ENCODE results near the gene TMC4.
"Not testable (repeated sequence)": the region's sequence is repeated elsewhere in the genome, so short reads cannot be mapped to it uniquely, and the experiment has no call there.

The TMC4 gene, protein sequence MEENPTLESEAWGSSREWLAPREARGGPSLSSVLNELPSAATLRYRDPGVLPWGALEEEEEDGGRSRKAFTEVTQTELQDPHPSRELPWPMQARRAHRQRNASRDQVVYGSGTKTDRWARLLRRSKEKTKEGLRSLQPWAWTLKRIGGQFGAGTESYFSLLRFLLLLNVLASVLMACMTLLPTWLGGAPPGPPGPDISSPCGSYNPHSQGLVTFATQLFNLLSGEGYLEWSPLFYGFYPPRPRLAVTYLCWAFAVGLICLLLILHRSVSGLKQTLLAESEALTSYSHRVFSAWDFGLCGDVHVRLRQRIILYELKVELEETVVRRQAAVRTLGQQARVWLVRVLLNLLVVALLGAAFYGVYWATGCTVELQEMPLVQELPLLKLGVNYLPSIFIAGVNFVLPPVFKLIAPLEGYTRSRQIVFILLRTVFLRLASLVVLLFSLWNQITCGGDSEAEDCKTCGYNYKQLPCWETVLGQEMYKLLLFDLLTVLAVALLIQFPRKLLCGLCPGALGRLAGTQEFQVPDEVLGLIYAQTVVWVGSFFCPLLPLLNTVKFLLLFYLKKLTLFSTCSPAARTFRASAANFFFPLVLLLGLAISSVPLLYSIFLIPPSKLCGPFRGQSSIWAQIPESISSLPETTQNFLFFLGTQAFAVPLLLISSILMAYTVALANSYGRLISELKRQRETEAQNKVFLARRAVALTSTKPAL

DNA sequence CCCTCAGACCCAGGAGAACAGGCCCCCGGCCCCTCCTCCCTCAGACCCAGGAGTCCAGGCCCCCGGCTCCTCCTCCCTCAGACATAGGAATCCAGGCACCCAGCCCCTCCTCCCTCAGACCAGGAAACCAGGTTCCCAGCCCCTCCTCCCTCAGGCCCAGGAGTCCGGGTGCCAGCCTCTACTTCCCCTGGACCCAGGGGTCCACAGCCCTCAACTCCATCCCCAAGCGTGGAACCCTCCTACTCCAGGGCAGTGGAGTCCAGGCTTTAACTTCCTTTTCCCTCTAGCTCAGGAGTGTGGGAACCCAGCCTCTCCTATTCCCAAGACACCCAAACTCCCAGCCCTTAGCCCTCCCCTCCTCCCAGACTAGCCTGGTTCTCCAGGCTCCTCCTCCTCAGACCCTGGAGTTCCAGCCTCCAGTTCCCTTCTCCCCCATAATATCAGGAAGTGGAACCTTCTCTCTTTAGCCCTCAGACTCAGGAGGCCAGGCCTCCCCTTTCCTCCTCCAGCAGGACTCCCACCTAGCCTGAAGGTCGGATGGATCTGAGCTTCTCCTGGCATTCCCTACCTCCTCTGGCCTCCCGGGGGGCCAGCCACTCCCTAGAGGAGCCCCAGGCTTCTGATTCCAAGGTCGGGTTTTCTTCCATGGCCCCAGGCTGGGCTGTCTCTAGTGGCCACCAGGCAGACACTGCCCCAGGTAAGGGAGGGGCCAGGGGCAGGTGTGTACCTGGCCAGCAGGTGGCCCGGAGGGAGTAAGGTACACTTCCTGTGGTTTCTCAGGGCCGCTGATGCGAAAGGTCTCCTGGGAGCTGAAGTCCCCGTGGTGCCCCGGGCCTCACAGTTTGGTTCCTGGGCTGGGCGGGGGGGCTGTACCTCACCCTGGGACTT lies at the start of gene TMC4:
Gene TMC4 (minus strand): TSS at position 690 of the 888 bp plus-strand sequence. CDS start 43 bp downstream, at position 647.
- no peak for DNase-seq (ENCODE audit: low read depth in 2 of 2)

DNA sequence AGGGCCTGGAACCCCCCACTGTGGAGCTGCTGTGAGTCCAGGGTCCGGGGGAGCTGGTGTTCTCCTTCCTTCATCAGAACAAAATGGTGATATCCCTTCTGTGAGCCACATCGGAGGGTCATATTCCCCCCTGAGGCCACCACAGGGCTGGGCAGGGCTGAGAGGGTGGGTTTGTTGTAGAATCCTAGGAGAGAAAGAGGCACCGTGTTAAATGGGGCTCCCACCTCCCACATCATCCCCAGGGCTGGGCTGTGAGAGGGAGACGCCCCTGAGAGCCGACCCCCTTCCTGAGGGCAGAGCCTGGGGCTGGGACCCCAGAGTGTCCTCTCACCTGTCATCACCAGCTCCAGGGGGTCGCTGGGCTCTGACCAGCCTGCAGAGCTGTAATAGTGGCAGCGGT lies 49.0 kb upstream of the TMC4 start:
- DNase-seq (ENCODE audit: low read depth in 2 of 2): not testable (repeated sequence)

DNA sequence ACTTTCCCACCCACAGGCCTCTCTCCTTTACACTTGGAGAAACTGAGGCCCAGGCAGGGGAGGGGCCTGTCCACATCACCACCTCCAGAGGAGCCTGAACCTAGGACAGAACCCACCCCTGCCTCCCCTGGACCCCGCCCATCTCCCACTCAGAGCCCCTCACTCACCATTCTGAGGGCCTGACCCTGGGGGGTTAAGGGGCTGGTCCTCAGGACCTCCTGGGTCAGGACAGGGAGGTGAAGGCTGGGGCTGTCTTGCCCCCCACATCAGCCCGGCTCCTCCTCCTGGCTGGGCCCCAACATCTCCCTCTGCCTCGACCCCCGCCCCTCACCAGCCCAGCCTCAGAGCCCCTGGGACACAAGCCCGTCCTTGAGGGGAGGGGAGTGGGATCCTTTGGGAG lies 46.7 kb upstream of the TMC4 start:
- DNase-seq (ENCODE audit: low read depth in 2 of 2): not testable (repeated sequence)

DNA sequence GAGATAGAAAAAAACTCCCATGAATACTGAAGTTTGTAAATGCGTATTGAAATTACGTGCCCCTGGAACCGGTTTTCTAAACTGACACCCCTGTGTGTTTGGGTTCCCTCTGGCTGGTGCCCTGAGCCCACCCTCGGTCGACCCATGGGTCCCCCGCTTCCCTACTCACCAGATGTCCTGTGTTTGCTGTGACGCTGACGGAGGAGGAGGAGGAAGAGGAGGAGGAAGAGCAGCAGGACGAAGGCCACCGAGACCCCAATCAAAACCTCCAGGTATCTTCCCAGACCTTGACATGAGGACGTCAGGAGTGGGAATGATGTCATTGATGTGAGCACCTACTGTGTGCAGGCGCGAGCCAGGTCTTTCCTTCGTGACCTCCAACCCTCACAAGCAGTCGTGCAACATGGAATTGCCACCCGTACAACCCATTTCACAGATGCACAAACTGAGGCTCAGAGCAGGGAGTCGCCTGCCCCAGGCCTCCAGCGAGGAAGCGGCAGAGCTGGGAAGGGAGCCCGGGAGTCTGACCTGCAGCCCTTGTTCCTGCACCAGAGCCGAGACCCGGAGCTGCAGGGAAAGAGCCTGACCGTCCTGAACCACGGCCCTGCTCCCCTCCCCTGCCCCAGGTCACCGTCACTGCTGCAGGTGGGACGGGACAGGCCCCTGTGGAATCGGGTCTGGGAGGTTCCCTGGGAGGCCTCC lies 46.2 kb upstream of the TMC4 start:
- no peak for DNase-seq (ENCODE audit: low read depth in 2 of 2)

DNA sequence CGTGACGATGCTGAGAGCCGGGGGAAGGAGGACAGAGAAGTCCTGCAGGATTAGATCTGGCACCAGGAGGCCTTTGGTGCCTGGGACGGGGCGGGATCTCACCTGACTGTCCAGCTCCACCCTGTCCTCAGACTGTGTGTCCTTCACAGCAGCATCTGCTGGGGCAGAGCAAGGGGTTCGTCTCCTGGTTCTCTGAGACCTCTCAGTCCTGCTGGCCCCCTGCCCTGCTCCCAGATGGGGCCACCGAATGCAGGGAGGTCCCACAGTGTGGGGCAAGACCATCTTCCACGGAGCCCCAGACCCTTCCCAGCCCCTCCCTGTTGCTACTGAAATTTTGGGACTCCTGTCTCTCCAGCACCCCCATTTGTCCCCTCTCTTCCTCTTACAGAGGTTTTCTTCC lies 45.3 kb upstream of the TMC4 start:
- DNase-seq (ENCODE audit: low read depth in 2 of 2): no peak

DNA sequence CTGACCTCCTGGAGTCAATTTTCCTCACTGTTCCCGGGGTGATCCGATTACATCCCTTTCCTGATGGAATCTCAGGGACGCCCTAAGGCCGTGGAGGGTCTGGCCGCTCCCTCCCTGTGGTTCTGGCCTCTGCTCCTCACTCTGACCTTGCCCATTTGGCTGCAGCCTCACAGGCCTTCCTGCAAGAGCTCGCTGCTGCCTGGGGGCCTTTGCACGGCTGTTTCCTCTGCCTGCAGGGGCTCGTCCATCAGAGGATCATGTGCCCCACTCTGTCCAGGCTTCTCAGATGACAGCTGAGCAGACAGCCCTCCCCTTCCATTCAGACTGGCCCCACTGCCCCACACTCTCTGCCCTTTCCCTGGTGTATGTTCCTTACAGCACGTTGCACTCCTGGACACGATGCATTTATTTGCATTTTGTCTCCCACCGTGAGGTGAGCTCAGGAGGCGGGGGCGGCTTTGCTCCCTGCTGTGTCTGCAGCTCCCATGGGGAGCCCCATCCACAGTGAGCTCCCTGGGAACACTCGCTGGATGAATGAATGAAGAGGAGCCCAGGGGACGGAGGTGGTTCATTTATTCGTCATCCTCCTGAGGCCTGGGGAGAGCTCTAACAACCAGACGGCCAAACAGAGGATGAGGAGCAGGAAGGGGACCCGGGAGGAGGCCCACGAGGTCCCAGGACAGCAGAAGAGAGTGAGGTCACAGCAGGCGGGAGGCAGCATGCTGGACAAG lies 44.7 kb upstream of the TMC4 start:
- not testable (repeated sequence) for DNase-seq (ENCODE audit: low read depth in 2 of 2)

DNA sequence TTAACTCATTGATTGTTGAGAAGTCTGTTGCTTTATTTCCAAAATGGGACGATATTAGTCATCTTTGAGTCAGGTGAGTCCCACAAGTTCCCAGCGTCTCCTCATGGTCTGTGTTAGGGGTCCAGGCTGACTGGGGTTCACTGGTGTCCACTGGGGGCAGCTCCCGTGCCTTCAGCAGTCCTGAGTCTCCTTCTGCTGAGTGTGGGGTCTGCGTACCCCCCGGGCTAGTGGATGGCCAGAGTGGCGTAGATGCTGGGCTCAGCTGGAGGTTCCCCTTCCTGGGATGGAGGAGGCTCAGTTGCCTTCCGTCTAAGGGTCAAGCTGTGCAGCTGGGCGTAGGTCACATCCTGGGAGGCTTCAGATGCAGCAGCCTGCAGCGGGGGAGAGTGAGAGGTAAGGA lies 43.9 kb upstream of the TMC4 start:
- no peak for DNase-seq (ENCODE audit: low read depth in 2 of 2)

DNA sequence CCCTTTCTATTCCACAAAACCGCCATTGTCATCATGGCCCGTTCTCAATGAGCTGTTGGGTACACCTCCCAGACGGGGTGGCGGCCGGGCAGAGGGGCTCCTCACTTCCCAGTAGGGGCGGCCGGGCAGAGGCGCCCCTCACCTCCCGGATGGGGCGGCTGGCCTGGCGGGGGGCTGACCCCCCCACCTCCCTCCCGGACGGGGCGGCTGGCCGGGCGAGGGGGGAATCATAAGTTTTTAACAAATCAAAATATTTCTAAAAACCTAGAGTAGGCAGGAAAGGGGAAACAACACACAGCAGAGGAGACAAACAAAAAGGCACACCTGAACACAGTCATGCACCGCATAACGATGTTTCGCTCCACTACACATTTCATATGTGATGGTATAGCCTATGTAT lies 41.8 kb upstream of the TMC4 start:
- not testable (repeated sequence) for DNase-seq (ENCODE audit: low read depth in 2 of 2)

DNA sequence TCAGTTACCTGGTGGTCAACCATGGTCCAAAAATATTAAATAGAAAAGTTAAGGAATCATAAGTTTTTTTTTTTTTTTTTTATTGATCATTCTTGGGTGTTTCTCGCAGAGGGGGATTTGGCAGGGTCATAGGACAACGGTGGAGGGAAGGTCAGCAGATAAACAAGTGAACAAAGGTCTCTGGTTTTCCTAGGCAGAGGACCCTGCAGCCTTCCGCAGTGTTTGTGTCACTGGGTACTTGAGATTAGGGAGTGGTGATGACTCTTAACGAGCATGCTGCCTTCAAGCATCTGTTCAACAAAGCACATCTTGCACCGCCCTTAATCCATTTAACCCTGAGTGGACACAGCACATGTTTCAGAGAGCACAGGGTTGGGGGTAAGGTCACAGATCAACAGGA lies 41.3 kb upstream of the TMC4 start:
- not testable (repeated sequence) for DNase-seq (ENCODE audit: low read depth in 2 of 2)

DNA sequence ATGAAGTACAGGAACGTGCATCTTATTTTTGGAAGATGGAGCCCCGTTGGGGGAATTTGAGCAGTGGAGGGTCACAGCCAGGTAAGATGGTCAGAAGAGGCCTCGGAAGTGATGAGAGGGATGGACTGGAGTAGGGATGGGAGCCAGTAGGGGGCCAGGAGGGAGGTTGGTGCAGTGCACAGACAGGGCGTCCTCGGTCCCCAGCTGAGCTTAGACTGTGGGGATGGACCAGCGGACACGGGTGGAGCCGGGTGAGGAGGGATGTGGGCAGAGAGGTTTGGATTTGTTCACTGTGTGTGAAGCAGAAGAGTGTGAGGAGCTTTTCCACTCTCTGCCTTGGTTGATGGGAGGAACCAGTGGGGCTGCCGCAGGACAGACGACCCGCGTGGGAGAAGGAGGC lies 38.3 kb upstream of the TMC4 start:
- DNase-seq (ENCODE audit: low read depth in 2 of 2): no peak

DNA sequence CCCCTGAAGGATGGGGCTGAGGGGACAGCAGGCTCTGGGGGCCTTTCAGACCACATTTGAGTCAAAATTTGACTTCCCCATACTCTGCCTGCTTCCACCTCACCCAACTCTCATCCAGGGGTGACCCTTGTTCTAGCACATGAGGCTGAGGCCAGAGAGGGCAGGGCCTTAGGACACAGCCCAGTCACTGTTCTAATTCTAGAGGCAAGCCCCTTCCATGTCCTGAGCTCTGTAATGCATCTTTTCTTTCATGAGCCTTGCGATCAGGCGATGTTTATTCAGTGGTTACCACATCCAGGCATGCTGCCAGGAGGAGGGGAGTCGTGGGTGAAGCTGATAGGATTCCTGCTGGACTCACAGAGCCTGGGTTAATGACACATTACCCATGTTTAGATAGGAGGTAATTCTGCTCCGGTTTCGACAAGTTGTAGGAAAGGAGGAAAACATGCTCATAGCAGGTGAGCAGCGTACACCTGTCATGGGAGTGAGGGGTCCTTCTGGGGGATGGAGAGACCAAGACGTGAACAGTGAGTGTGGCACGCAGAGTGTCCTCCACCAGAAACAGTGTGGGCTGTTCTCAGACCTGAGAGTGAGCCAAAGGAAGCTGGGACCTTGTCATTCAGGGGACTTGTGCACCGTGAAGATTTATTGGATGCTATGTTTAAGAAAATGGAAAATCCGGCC lies 37.0 kb upstream of the TMC4 start:
- DNase-seq (ENCODE audit: low read depth in 2 of 2): no peak

DNA sequence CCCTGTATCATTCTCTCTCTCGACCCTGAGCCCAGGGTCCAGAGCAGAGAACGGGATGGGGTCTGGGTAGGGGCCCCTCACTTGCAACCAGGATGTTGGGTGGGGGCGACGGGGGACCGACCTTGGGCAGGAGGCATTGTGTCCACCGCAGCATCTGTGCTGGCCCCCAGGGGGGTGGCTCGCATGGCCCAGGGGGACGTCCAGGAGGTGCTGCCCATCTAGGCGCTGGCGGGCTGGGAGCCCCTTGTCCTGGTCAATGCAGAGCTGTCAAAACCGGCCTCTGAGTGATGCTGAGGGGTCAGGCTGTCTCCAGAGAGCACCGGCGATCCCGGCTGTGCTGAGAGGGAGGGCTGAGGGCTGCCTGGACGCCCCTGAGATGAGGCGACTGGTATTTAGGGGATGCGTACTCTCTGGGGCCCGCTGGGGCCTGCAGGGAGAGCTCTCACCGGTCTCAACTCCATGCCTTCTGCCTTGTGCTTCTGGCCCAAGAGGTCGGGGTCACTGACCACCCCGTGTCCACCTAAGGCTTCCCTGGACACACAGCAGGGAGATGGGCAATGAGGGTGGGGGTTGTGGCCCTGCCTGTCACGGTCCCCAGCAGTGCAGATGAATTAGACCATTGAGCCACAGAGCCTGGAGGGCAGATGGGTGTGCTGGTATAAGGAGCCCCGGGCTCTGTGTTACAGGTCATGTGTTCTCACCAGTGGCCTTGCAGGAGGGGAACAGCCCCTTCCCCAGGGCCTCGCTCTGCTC lies 36.3 kb upstream of the TMC4 start:
- DNase-seq (ENCODE audit: low read depth in 2 of 2): no peak

DNA sequence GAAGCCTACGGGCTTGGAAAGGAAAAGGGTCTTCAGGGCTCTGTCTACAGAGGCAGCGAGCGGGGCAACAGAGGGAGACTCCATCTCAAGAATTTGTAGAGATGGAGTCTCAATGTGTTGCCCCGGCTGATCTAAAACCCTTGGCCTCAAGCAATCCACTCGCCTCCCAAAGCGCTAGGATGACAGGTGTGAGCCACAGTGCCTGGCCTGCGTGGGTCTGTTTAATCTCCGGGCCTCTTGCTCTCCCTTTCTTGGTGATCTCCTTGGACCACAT lies 35.8 kb upstream of the TMC4 start:
- no peak for DNase-seq (ENCODE audit: low read depth in 2 of 2)

DNA sequence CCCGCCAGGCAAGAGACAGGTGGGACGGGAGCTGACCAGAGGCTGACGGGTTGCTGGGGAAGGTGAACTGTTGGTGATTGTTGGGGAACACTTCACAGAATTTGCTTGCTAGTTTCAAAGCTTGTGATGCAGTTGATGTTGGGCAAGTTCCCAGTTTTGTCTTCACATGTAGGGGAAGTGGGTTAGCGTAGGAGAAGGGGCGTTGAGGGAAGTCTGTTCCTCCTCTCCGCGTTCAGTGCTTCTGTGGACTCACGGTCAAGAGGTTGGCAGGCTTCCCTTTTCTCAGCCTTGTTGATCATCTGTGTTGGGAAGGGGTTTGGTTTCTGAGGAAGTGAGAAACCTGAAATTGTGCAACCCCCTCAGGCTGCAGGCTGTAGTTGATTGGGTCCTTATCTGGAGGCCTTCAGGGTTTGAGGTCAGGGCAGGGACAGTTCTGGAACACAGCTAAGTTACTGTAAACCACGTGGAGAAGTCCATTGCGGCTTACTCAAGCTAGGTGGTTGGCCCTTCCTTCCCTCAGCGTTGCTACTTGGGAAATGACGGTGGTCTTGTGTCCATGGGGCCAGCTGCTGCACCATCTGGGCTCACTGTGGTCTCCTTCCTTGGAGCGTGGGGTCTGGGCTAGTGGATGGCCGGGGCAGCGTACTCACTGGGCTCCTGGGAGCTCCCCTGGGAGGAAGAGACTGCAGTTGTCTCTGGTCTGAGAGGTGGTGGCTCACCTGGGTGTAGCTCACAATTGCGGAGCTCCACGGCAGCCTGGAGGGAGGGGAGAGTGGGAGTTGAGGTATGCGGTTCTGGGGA lies 35.2 kb upstream of the TMC4 start:
- no peak for DNase-seq (ENCODE audit: low read depth in 2 of 2)

DNA sequence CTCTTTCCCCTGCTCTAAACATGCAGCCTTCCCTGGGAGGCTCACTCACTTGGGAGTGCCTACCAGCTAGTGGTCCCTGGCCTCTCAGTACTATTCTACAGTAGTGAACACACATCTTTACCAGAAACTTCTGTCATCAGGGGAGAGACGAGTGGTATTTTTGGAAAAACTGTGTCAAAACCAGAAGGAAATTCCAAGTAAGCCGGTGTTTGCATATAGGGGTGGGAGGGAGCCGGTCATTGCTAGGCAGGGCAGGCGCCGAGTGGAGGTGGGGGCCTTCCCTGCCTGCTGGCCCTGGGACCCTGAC lies 34.7 kb upstream of the TMC4 start:
- DNase-seq (ENCODE audit: low read depth in 2 of 2): no peak

DNA sequence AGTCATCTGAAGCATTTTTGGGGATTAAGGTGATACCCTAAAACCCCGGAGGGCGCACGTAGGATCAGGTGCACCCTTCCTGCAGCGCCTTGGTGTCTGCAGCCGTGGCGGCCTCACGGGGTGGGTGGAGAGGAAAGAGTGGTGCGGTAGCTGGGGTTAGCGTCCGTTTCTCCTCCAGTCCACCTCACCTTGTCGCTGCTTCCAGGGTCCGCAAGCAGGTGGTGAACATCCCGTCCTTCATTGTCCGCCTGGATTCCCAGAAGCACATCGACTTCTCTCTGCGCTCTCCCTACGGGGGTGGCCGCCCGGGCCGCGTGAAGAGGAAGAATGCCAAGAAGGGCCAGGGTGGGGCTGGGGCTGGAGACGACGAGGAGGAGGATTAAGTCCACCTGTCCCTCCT lies 34.2 kb upstream of the TMC4 start:
- DNase-seq (ENCODE audit: low read depth in 2 of 2): not testable (repeated sequence)

DNA sequence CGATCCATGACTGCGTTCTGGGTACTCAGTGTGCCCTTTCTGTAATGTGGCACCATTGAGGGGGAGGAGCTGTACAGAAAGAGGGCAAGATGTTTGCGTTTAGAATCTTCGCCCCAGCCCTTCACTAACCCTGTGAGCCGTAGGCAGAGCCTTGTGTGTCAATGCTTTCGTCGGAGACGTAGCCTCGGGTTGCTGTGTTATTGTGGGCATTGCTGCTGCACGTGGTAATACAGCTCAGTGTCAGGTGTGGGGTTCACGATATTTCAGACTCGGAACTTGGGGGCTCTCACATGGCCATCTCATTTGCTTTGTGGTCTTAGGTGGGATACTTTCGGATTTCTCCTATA lies 33.8 kb upstream of the TMC4 start:
- DNase-seq (ENCODE audit: low read depth in 2 of 2): no peak

DNA sequence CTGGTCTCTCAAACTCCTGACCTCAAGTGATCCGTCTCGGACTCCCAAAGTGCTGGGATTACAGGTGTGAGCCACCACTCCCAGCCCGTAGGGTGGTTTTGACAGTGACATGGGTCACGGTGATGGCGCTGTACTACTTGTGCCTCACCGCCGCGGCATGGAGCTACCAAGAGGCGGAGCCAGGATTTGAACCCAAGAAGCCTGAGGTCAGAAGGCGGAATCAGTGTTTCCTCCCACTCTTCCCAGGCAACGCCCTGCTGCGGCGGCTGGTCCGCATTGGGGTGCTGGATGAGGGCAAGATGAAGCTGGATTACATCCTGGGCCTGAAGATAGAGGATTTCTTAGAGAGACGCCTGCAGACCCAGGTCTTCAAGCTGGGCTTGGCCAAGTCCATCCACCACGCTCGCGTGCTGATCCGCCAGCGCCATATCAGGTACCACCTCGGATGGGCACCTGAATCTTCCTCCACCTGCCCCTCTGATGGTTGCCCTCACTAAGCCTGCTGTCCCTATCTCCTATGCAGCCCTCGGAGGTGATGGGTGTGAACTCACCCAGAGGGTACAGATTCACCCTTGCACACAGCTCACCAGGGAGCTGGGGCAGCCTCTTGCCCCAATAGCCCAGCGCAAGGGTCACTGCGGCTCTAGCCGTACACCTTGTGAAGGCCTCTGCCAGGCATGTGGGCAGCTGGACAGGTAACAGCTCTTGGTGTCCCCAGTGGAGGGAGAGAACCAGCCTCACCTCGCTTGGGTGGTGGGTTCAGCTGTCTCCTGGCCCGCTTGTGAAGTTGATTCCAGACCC lies 33.3 kb upstream of the TMC4 start:
- DNase-seq (ENCODE audit: low read depth in 2 of 2): no peak

Data from stimulated activated CD8-positive, alpha-beta memory T cell treated with anti-CD3 and anti-CD28 coated beads, Interleukin-15, amount 100 ng/mL, for 48 hours (primary cell).